ENCODE measurements around the gene PHAX. TPM values are rescaled to one million over a fixed set of nuclear protein-coding genes. Genes with fewer than 3 reads are reported as not detected.

PHAX gene
- total RNA-seq, 5 donors from 2014 or later (not counting 1 experiment from before 2014, with no cell fraction given), result 19.7 to 37.3 (median 30.3) TPM

DNA sequence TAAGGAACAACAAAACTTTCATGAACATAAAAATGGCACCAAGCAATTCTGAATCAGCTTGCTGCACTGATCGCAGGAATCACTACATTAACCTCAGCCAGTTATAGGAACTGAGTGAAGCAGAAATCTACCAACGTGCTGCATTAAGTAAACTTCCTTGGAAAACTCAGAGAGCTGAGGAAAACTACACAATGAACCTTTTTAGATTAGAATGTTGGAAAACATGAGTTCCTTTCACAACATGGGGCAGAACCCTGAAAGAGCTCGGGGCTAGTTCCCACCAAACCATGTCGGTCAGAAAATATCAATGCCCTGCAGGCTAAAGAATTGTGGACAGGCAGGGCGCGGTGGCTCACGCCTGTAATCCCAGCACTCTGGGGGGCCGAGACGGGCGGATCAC lies 25.1 kb upstream of the PHAX start:
- Histone ChIP-seq H3K4me1 (ENCODE audit: control insufficient read depth in 1 of 2, extremely low read depth in 1 of 2, insufficient read depth in 2 of 2, low read length in 2 of 2) (no peaks in the 10 kb centered on the region), H3K36me3 (ENCODE audit: control insufficient read depth in 2 of 2, extremely low read depth in 1 of 2, insufficient read depth in 1 of 2, low read length in 1 of 2) (no peaks in the 10 kb centered on the region), H3K27ac (ENCODE audit: low read length) (no peak overlapping the region), H3K4me3 (ENCODE audit: control insufficient read depth in 1 of 2, extremely low read depth in 1 of 2, low read length in 1 of 2) (no peak overlapping the region), H3K9me3 (no peaks in the 10 kb centered on the region), H3K27me3 (replicated peaks in 1 of 2; ENCODE audit: control insufficient read depth in 2 of 2, extremely low read depth in 1 of 2, insufficient read depth in 2 of 2, low read length in 1 of 2) (no peaks in the 10 kb centered on the region)
- no peaks in the 10 kb centered on the region for H3K9me3 Mint-ChIP-seq
- no peaks in the 10 kb centered on the region for H3K27me3 Mint-ChIP-seq
- POLR2A ChIA-PET, result no interaction called here
- H3K36me3 Mint-ChIP-seq, result no peaks in the 10 kb centered on the region
- ATAC-seq (replicated peaks in 1 of 4), result no peak
- WGBS (ENCODE audit: insufficient coverage), result 96% methylated on average over 9 of the region's 10 CpGs
- no peak overlapping the region for H3K27ac Mint-ChIP-seq
- DNase-seq, result no peak
- CTCF ChIA-PET, result interaction anchor here in 1 of 2 donors (0.7 kb wide), 2 partner anchors 36 to 236 kb away, joined by 4 to 6 read pairs; no protein-coding TSS in a partner anchor
- H3K4me1 Mint-ChIP-seq, result no peaks in the 10 kb centered on the region
- H3K4me3 Mint-ChIP-seq, result no peak overlapping the region

GRCh38 chr5:126576974-126577373 lies 23.8 kb upstream of the PHAX start:
- H3K4me3 Mint-ChIP-seq, result no peak overlapping the region
- no peaks in the 10 kb centered on the region for H3K9me3 ChIP-seq
- no peaks in the 10 kb centered on the region for H3K4me1 ChIP-seq (ENCODE audit: control insufficient read depth in 1 of 2, extremely low read depth in 1 of 2, insufficient read depth in 2 of 2, low read length in 2 of 2)
- ATAC-seq (replicated peaks in 1 of 4) (no peak), DNase-seq (no peak)
- H3K27ac ChIP-seq (ENCODE audit: low read length), result no peak overlapping the region
- H3K36me3 Mint-ChIP-seq, result no peaks in the 10 kb centered on the region
- H3K9me3 Mint-ChIP-seq, result no peaks in the 10 kb centered on the region
- no peak overlapping the region for H3K4me3 ChIP-seq (ENCODE audit: control insufficient read depth in 1 of 2, extremely low read depth in 1 of 2, low read length in 1 of 2)
- CTCF ChIA-PET, result no interaction called here
- 94% methylated on average over 3 of the region's 5 CpGs for WGBS (ENCODE audit: insufficient coverage)
- no peaks in the 10 kb centered on the region for H3K36me3 ChIP-seq (ENCODE audit: control insufficient read depth in 2 of 2, extremely low read depth in 1 of 2, insufficient read depth in 1 of 2, low read length in 1 of 2)
- no peak overlapping the region for H3K27ac Mint-ChIP-seq
- H3K27me3 ChIP-seq (replicated peaks in 1 of 2; ENCODE audit: control insufficient read depth in 2 of 2, extremely low read depth in 1 of 2, insufficient read depth in 2 of 2, low read length in 1 of 2), result no peaks in the 10 kb centered on the region
- no peaks in the 10 kb centered on the region for H3K4me1 Mint-ChIP-seq
- H3K27me3 Mint-ChIP-seq, result no peaks in the 10 kb centered on the region
- POLR2A ChIA-PET, result no interaction called here

- CTCF ChIA-PET, result no interaction called here
- no peaks in the 10 kb centered on the region for H3K27me3 ChIP-seq (replicated peaks in 1 of 2; ENCODE audit: control insufficient read depth in 2 of 2, extremely low read depth in 1 of 2, insufficient read depth in 2 of 2, low read length in 1 of 2)
- no peaks in the 10 kb centered on the region for H3K4me1 ChIP-seq (ENCODE audit: control insufficient read depth in 1 of 2, extremely low read depth in 1 of 2, insufficient read depth in 2 of 2, low read length in 2 of 2)
- Mint-ChIP-seq H3K9me3 (no peaks in the 10 kb centered on the region), H3K4me3 (no peak overlapping the region), H3K27me3 (no peaks in the 10 kb centered on the region), H3K4me1 (no peaks in the 10 kb centered on the region), H3K27ac (no peak overlapping the region), H3K36me3 (no peaks in the 10 kb centered on the region)
- no peak overlapping the region for H3K27ac ChIP-seq (ENCODE audit: low read length)
- no peak for DNase-seq
- WGBS (ENCODE audit: insufficient coverage), result 17% methylated on average over 1 of the region's 5 CpGs
- H3K4me3 ChIP-seq (ENCODE audit: control insufficient read depth in 1 of 2, extremely low read depth in 1 of 2, low read length in 1 of 2), result no peak overlapping the region
- H3K36me3 ChIP-seq (ENCODE audit: control insufficient read depth in 2 of 2, extremely low read depth in 1 of 2, insufficient read depth in 1 of 2, low read length in 1 of 2), result no peaks in the 10 kb centered on the region
- no peak for ATAC-seq (replicated peaks in 1 of 4)
- no peaks in the 10 kb centered on the region for H3K9me3 ChIP-seq
- POLR2A ChIA-PET, result no interaction called here
Measured at GRCh38 chr5:126577415-126577814, 23.3 kb upstream of the PHAX start.

DNA sequence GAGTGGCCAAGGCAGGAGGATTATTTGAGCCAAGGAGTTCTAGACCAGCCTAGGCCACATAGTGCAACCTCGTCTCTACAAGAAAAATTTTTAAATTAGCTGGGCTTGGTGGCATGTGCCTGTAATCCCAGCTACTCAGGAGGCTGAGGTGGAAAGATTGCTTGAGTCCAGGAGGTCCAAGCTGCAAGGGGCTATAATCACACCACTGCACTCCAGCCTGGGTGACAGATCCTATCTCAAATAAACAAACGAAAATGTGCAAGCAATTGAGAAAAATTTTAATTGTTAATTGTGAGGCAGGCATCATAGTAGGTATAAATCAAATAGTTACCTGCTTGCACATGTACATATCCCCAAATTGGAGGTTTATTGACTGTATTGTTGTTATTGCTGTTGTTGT lies 21.0 kb upstream of the PHAX start:
- WGBS (ENCODE audit: insufficient coverage), result no CpG with 5 or more reads among the region's 2 CpGs
- Histone ChIP-seq H3K4me1 (ENCODE audit: control insufficient read depth in 1 of 2, extremely low read depth in 1 of 2, insufficient read depth in 2 of 2, low read length in 2 of 2) (no peaks in the 10 kb centered on the region), H3K36me3 (ENCODE audit: control insufficient read depth in 2 of 2, extremely low read depth in 1 of 2, insufficient read depth in 1 of 2, low read length in 1 of 2) (no peaks in the 10 kb centered on the region), H3K27ac (ENCODE audit: low read length) (no peak overlapping the region), H3K9me3 (no peaks in the 10 kb centered on the region), H3K27me3 (replicated peaks in 1 of 2; ENCODE audit: control insufficient read depth in 2 of 2, extremely low read depth in 1 of 2, insufficient read depth in 2 of 2, low read length in 1 of 2) (no peaks in the 10 kb centered on the region), H3K4me3 (ENCODE audit: control insufficient read depth in 1 of 2, extremely low read depth in 1 of 2, low read length in 1 of 2) (no peak overlapping the region)
- no peak overlapping the region for H3K27ac Mint-ChIP-seq
- H3K4me3 Mint-ChIP-seq, result no peak overlapping the region
- H3K4me1 Mint-ChIP-seq, result no peaks in the 10 kb centered on the region
- DNase-seq, result no peak
- ChIA-PET POLR2A (interaction anchor here in 1 of 2 donors (0.5 kb wide), 1 partner anchor 31 kb away, joined by 3 read pairs; no protein-coding TSS in a partner anchor), CTCF (interaction anchor here in 1 of 2 donors (0.5 kb wide), 1 partner anchor 39 kb away, joined by 13 read pairs; no protein-coding TSS in a partner anchor)
- H3K27me3 Mint-ChIP-seq, result peaks cover 0 to 4% of the 10 kb centered on the region in 2 donors
- H3K36me3 Mint-ChIP-seq, result no peaks in the 10 kb centered on the region
- H3K9me3 Mint-ChIP-seq, result no peaks in the 10 kb centered on the region
- no peak for ATAC-seq (replicated peaks in 1 of 4)

- Mint-ChIP-seq H3K9me3 (no peaks in the 10 kb centered on the region), H3K4me1 (no peaks in the 10 kb centered on the region), H3K27ac (no peak overlapping the region), H3K36me3 (no peaks in the 10 kb centered on the region), H3K4me3 (no peak overlapping the region), H3K27me3 (peaks cover 0 to 7% of the 10 kb centered on the region in 2 donors)
- Histone ChIP-seq H3K9me3 (no peaks in the 10 kb centered on the region), H3K4me3 (ENCODE audit: control insufficient read depth in 1 of 2, extremely low read depth in 1 of 2, low read length in 1 of 2) (no peak overlapping the region), H3K4me1 (ENCODE audit: control insufficient read depth in 1 of 2, extremely low read depth in 1 of 2, insufficient read depth in 2 of 2, low read length in 2 of 2) (no peaks in the 10 kb centered on the region), H3K36me3 (ENCODE audit: control insufficient read depth in 2 of 2, extremely low read depth in 1 of 2, insufficient read depth in 1 of 2, low read length in 1 of 2) (no peaks in the 10 kb centered on the region), H3K27ac (ENCODE audit: low read length) (no peak overlapping the region), H3K27me3 (replicated peaks in 1 of 2; ENCODE audit: control insufficient read depth in 2 of 2, extremely low read depth in 1 of 2, insufficient read depth in 2 of 2, low read length in 1 of 2) (peaks cover 0 to 3% of the 10 kb centered on the region in 2 experiments)
- no CpG with 5 or more reads among the region's 3 CpGs for WGBS (ENCODE audit: insufficient coverage)
- ATAC-seq (replicated peaks in 1 of 4) (no peak), DNase-seq (no peak)
- ChIA-PET POLR2A (no interaction called here), CTCF (no interaction called here)
Measured at GRCh38 chr5:126583761-126584160, 17.0 kb upstream of the PHAX start.

DNA sequence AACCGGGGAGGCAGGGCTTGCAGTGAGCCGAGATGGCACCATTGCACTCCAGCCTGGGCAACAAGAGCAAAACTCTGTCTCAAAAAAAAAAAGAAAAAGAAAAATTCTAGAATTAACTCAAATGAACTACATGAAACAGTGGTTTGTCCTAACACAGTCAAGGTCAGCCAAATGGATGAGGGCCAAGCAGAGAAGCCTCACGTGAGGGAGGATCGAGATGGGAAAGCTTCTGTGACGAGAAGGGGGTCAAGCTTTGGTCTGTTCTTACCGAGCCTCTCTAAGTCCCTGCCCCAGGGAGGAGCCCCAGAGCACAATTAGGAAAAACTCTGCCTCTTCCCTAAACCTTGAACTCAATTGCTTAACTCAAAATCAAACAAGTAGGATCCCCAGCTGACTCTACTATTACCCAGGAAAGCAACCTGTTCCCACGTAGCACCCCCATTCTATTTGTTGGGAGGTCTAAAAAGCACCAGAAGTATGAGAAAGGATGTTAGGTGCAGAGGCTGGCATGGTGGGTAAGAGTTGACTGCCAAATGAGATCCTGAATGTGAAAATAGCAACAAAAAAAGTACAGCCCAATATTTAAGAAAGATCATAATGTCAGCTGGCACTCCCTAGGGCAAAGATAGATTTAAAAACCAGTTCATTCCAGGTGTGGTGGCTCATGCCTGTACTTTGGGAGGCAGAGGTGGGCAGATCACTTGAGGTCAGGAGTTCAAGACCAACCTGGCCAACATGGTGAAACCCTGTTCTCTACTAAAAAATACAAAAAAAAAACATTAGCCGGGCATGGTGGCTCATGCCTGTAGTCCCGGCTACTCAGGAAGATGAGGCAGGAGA lies 13.0 kb upstream of the PHAX start:
- 88% methylated on average over 4 of the region's 9 CpGs for WGBS (ENCODE audit: insufficient coverage)

More for the DNA sequence above, 13.0 kb upstream of the PHAX start:
- POLR2A ChIA-PET, result no interaction called here
- CTCF ChIA-PET, result no interaction called here
- Mint-ChIP-seq H3K27me3 (peaks cover 0 to 11% of the 10 kb centered on the region in 2 donors), H3K36me3 (no peaks in the 10 kb centered on the region), H3K4me3 (no peak overlapping the region), H3K4me1 (no peaks in the 10 kb centered on the region), H3K27ac (no peak overlapping the region), H3K9me3 (no peaks in the 10 kb centered on the region)
- DNase-seq, result no peak
- H3K27ac ChIP-seq (ENCODE audit: low read length), result no peak overlapping the region
- no peak overlapping the region for H3K4me3 ChIP-seq (ENCODE audit: control insufficient read depth in 1 of 2, extremely low read depth in 1 of 2, low read length in 1 of 2)
- H3K9me3 ChIP-seq, result no peaks in the 10 kb centered on the region
- no peaks in the 10 kb centered on the region for H3K36me3 ChIP-seq (ENCODE audit: control insufficient read depth in 2 of 2, extremely low read depth in 1 of 2, insufficient read depth in 1 of 2, low read length in 1 of 2)
- no peaks in the 10 kb centered on the region for H3K4me1 ChIP-seq (ENCODE audit: control insufficient read depth in 1 of 2, extremely low read depth in 1 of 2, insufficient read depth in 2 of 2, low read length in 2 of 2)
- ATAC-seq (replicated peaks in 1 of 4), result no peak
- peaks cover 0 to 21% of the 10 kb centered on the region in 2 experiments for H3K27me3 ChIP-seq (replicated peaks in 1 of 2; ENCODE audit: control insufficient read depth in 2 of 2, extremely low read depth in 1 of 2, insufficient read depth in 2 of 2, low read length in 1 of 2)
